ENCODE data around the gene PIK3R1. TPM values are rescaled to one million over a fixed set of nuclear protein-coding genes. Genes with fewer than 3 reads are reported as not detected.

The PIK3R1 gene
- polyA plus RNA-seq, 1 donor: 60.0 TPM

DNA sequence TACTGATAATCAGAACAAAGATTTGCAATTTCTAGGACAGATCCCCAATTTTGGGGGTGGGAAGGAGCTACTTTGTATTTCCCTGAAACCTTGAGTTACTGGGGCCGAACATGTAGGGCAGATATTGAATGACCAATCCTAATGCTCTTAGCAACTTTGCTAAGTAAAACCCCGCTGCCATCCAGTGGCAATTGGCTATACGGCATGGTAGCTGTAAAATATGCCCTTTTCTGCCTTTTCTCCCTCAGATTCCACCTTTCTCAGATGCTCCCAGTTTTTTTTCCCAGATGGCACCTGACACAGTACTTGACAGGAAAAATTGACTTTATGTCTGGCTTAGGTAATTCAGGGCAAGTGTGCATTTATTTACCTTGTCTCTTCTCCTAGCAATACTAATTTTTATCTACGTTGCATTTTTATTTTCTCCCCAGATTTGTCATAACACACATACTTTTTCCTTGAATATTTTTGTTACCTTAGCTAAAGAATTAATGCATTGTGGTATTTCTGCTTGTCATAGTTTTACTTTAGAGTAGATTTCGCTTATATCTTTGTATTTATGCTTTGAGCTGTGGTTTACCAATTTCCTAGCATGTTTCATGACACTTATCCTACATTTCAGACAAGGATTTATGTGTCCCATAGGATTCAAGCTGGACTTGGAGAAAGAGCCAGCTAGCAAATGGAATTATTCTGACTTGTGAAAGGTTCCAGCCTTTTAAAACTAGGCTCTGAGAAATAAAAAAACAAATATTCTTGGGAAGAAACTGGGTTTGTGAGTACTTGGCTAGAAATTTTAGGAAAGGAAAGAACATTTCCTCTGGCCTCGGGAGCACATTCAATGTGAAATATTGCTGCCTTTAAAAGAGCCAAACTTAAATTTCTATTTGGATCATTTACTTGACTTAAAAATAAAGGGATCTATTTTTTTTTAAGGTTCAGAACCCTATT, 37.4 kb downstream of the PIK3R1 start:
- DNase-seq: peak; percentile 78

DNA sequence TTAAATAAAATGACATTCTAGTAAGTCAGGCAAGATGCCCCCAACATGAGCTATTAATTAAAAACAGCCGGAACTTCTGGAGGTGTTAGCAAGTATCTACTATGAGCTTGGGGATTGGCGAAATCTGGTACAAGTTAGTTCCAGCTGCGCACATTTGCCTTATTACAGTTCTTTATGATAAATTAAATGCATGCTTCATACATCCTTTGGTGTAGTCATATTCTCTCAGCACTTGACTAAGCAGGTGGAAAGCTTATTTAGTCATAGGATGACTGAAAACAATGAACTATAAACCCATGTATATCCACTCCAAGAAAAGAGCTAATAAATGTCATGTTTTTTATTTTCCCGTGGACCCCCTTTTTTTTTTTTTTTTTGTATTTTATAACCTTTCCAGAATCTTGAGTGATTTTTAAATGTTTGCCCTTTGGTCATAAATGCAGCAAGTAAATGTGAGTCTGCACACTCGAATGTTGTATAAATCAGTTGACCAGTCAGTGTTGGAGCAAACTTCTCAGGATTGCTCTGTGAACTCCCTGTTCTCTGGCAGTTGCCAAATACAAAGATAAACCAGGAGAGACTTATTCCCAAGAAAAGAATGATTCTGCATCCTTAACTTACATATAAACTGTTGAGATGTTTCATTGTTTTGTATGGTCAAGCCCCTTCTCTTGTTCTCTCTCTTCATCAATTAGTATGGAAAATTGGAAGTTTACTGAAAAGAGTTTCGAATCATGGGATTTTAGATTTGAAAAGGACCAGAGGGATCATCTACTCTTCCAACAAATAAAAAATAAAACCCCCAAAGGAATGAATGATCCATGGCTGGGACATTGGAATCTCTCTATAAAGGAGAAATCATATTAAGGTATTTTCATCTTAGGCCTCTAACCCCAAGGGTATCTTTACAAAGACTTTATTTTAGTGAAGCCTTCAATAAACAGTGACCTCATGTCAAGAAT, 38.3 kb downstream of the PIK3R1 start:
- peak; percentile 60 for DNase-seq

DNA sequence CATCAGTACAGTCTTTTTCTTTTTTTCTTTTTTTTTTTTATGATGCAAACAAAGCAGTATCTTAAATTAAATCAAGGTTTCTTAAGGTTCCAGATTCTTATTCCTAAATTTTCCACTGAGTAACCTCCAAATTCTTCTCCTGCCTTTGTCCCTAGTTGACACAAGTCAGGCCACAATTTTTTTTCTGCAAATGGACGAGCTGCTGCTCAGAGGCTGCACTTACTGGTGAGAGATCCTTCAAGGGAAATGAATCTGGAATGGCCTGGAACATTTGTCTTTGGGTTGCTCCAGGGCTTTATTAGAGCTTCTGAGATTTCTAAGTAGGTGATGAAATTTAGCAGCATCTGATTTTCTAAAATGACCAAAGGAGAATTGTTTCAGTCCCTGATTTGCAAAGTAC, 39.3 kb downstream of the PIK3R1 start:
- no peak for DNase-seq

- no peak for DNase-seq
Observed at GRCh38 chr5:68255305-68256120, 40.0 kb downstream of the PIK3R1 start.

DNA sequence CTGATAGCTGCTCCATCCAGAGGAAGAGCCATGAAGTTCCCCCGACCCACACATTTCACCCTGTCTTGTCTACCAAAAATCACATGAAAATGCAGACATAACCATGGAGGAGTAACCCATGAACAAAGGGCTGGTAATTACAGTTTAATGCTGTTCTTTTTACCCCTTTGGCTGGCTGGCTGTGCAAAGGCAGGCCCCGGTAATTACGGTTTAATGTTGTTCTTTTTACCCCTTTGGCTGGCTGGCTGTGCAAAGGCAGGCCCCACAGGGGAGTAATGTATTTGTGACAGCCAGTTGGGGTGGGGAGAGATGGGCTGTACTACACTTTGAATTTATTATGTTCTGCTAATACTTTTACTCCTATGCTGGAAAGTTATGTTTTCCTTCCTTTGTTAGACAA, 41.7 kb downstream of the PIK3R1 start:
- no peak for DNase-seq

GRCh38 chr5:68258531-68258930, 43.0 kb downstream of the PIK3R1 start:
- no peak for DNase-seq

- no peak for DNase-seq
Observed at GRCh38 chr5:68259700-68260099, 44.1 kb downstream of the PIK3R1 start.

- no peak for DNase-seq
Observed at GRCh38 chr5:68260467-68260866, 44.9 kb downstream of the PIK3R1 start.

DNA sequence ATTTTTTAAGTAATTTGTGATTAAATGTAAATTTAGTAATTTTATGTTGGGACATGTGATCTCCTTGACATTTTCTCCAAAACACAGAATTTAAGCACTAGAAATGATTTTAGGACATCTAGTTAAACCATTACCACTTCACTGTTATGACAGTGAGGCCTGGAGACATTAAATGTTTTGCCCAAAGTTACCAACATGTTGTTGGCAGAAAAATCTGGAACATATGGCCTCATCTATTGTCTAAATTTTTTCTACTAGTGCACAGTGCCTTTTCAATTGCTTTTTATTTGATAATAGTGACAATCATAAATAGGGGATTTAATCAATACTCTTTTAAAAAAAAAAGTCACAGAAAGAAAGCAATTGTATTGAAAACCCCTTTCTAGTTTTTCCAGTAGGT, 45.6 kb downstream of the PIK3R1 start:
- DNase-seq: no peak

DNA sequence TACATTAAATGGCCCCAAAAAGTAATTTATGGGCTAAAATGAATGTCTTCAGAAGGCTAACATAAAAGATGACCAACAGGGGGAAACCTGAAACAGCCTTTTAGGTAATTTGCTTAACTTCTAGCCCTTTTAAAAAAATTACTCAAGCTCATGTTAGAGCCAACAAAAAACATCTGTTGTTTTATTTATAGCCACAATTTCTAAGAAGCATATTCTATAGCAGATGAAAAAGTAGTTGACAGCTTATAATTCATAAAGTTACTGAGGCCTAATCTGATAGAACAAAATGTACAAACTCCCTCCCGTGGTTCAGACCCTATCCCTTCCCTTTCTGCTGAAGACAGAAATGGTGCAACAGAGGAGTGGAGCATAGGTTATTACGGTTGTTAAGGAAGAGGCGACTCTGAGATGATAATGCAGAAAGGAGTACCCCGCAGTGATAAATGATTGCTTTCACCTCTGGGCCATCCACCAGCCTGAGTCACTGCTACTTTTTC, 46.1 kb downstream of the PIK3R1 start:
- DNase-seq: peak; percentile 38

DNA sequence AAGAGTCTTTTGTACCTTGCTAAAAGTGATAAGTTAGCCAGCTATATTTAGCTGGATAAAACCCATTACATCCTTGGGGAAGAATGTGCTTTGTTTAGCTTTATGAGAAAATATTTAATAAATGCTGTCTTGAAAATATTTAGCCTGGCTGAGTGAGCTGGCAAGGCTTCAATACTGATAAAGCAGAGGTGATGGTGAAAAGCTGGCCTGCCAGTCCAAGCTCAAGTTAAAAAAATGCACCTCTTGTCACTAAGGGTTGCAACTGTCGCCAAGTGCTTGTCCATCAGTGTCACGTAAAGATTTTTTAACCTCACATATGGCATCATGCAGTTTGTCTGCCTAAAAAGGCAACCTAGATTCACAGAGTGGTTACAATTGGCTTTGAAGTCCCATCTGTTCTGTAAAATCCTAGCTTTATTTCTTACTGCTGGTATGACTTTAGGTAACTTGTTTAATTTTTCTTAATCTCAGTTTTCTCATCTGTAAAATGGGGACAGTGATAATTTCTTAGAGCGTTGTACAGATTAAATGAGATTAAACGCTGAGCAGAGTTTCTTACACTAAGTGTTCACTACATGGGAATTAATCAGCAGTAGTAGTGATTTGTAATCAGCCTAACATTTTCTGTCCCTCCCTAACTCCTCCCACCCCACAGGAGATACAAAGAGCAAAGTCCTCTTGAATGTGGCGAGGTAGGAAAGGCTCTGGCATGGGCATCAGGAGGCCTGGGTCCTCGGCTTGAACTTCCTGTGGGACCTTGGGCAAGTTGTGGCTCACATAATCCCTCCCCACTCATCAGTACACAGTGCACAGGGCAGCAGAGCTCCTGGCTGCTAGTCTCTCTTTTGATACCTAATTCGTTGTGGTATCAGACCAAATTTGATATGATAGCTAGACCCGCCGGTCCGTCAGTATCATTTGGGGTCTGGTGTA, 48.7 kb downstream of the PIK3R1 start:
- no peak for DNase-seq

GRCh38 chr5:68265347-68265746, 49.8 kb downstream of the PIK3R1 start:
- no peak for DNase-seq

GRCh38 chr5:68265822-68266395, 50.4 kb downstream of the PIK3R1 start:
- DNase-seq: no peak

DNA sequence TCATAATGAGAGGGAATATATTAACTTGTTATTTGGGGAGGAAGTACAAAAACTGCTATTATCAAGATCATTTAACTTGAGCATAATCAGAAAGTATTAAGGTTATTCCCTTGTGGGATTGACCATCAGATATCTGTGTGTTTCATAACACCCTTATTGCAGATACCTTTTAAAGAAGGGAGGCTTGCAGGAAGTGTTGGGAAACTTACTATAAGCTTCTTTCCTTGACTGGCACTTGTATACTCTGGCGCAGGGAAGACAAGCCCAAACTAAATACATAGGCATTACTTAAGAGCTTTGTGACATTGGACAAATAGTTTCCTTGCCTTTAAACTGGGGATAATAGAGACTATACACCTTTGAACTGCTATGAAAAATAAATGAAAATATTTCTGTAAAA, 50.9 kb downstream of the PIK3R1 start:
- no peak for DNase-seq

- no peak for DNase-seq
Observed at GRCh38 chr5:68267066-68267465, 51.5 kb downstream of the PIK3R1 start.

- peak; percentile 34 for DNase-seq
Observed at GRCh38 chr5:68268101-68268851, 52.7 kb downstream of the PIK3R1 start.

GRCh38 chr5:68268852-68269130, 53.2 kb downstream of the PIK3R1 start:
- no peak for DNase-seq

DNA sequence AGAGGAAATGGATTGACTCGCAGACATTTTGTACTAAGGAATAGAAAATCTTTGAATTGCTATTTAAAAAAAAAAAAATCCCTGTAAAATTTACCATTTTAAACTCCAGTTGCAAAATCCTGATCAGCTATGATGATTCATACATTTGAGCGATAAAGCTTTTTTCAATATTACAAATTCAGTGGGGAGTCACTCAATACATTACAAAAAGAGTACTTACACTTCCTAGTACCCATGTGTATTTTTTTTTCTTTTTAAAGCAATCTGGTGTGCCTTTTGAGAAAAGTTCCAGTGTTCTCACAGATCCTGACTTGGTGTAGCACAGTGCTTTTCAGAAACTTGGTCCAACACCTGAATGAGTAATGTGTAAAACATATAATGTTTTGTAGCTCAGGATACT, 54.3 kb downstream of the PIK3R1 start:
- DNase-seq: no peak

DNA sequence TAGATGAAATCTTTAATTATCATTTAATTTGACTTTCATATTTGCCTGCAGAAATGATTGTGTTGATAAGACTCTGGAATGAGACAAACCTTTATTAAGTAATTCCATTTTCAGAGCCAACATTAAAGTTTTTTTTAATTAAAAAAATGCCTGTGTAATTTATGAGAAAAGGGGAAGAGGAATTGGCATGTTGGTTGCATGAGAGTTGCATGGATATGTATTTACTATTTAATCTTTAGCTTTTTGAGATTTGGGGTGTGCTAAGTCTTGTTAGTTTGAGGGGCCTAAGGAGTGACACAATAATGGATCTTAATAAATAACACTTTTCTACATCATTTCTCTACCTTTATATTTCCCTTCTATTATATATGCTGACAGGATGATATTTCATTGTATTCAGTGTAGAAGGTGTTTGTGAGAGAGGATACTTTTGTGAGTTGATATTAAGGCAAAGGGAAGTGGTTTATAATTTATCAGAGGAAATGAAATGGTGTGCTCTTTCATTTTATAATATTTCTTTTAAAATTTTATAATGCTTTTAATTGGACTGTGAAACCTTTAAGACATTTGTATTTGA, 54.9 kb downstream of the PIK3R1 start:
- DNase-seq: no peak

- DNase-seq: no peak
Observed at GRCh38 chr5:68271124-68271523, 55.6 kb downstream of the PIK3R1 start.
